H1 (cell line): Measurements from ENCODE around the gene AHSP. TPM values are rescaled to one million over a fixed set of nuclear protein-coding genes. Genes with fewer than 3 reads are reported as not detected.

Experiments
- CTCF ChIA-PET: fragments of 300-600 bp; sonication (Branson Sonifier 250); formaldehyde crosslinking; loops from one replicate; lab custom pipeline; 2021; ENCODE audit not compliant: partially characterized antibody; lab: Charles Lee
- POLR2A ChIA-PET: fragments of 300-600 bp; sonication (Branson Sonifier 250); formaldehyde crosslinking; loops from one replicate; lab custom pipeline; 2021; ENCODE audit warnings: inconsistent platforms; ENCODE audit not compliant: partially characterized antibody; lab: Charles Lee
- DNase-seq, 2 experiments: peaks; one replicate each; pipeline versions ENCODE4 v3.0.0 to v3.0.0-alpha.2; 2010 to 2022; ENCODE audit warnings: low spot score in 2 of 2, low read depth in 1 of 2, mixed read lengths in 1 of 2
- FAIRE-seq: peaks from 2 replicates; lab custom pipeline; 2011; peaks lifted over from hg19 to GRCh38; lab: Jason Lieb, UNC
- H2AFZ ChIP-seq: 2 replicates; pipeline ENCODE4 v1.8.1; 2012; ENCODE audit warnings: low read length, inconsistent platforms
- H2AK5ac ChIP-seq: 2 replicates; pipeline ENCODE4 v1.6.1; 2013; ENCODE audit warnings: low read depth, low read length
- H2BK120ac ChIP-seq: replicated peaks from 2 replicates; pipeline ENCODE3; 2013; ENCODE audit warnings: low read depth, low read length, inconsistent platforms
- H2BK12ac ChIP-seq: 2 replicates; pipeline ENCODE4 v1.6.1; 2013; ENCODE audit warnings: low read depth, low read length
- H2BK15ac ChIP-seq: 2 replicates; pipeline ENCODE4 v1.6.1; 2013; ENCODE audit warnings: low read length
- H2BK20ac ChIP-seq: 2 replicates; pipeline ENCODE4 v1.6.1; 2013; ENCODE audit warnings: low read length
- H2BK5ac ChIP-seq: 2 replicates; pipeline ENCODE4 v1.6.1; 2013; ENCODE audit warnings: low read depth, low read length
- H3K14ac ChIP-seq: 2 replicates; pipeline ENCODE4 v1.6.1; 2013; ENCODE audit warnings: inconsistent platforms; ENCODE audit not compliant: insufficient read length
- H3K18ac ChIP-seq: 2 replicates; pipeline ENCODE4 v1.6.1; 2013; ENCODE audit warnings: low read length; ENCODE audit errors: extremely low read depth
- H3K23ac ChIP-seq: 2 replicates; pipeline ENCODE4 v1.6.1; 2013; ENCODE audit warnings: inconsistent platforms; ENCODE audit not compliant: insufficient read length
- H3K23me2 ChIP-seq: 2 replicates; pipeline ENCODE4 v1.6.1; 2013; ENCODE audit warnings: low read depth, low read length
- H3K27ac ChIP-seq: 2 replicates; pipeline ENCODE4 v1.6.1; 2011; ENCODE audit warnings: low read depth, low read length, inconsistent platforms
- H3K27me3 ChIP-seq, 4 experiments: replicated peaks in 1 of 4; 1 replicate in 1 of 4; 2 replicates in 3 of 4; pipeline versions ENCODE4 v1.6.1 to v1.8.1; 2011 to 2013; ENCODE audit warnings: low read length in 3 of 4, mild to moderate bottlenecking in 3 of 4, inconsistent platforms in 2 of 4, mixed read lengths in 2 of 4, moderate library complexity in 1 of 4; ENCODE audit not compliant: control insufficient read depth in 3 of 4, insufficient read depth in 3 of 4; ENCODE audit errors: extremely low read depth in 1 of 4
- H3K36me3 ChIP-seq, 4 experiments: 2 replicates each; pipeline versions ENCODE4 v1.6.1 to v1.8.1; 2011 to 2013; ENCODE audit warnings: mild to moderate bottlenecking in 4 of 4, low read length in 3 of 4, moderate library complexity in 2 of 4, control low read depth in 1 of 4, inconsistent platforms in 1 of 4; ENCODE audit not compliant: insufficient read depth in 4 of 4, control insufficient read depth in 2 of 4
- H3K4ac ChIP-seq: replicated peaks from 2 replicates; pipeline ENCODE3; 2013; ENCODE audit warnings: low read length, low read depth, mixed read lengths, inconsistent platforms; ENCODE audit not compliant: insufficient read length
- H3K4me1 ChIP-seq, 4 experiments: replicated peaks in 1 of 4; 1 replicate in 1 of 4; 2 replicates in 3 of 4; pipeline versions ENCODE4 v1.6.1 to v1.8.1; 2011 to 2013; ENCODE audit warnings: low read length in 3 of 4, inconsistent platforms in 2 of 4, mixed read lengths in 1 of 4; ENCODE audit not compliant: insufficient read depth in 4 of 4, control insufficient read depth in 3 of 4
- H3K4me2 ChIP-seq, 2 experiments: 2 replicates each; pipeline versions ENCODE4 v1.6.1 to v1.8.1; 2011 to 2013; ENCODE audit warnings: low read depth in 2 of 2, low read length in 2 of 2, control low read depth in 1 of 2, inconsistent platforms in 1 of 2, mild to moderate bottlenecking in 1 of 2; ENCODE audit not compliant: insufficient read depth in 1 of 2
- H3K4me3 ChIP-seq, 4 experiments: fragments of 200-600, 300-600 bp in 1 of 4; sonication (generic), shearing (Covaris generic), sonication (Bioruptor Twin) in 1 of 4; 2 replicates each; pipeline versions ENCODE4 v1.5.1 to v1.8.1; 2011 to 2016; ENCODE audit warnings: low read length in 4 of 4, low read depth in 3 of 4, control low read depth in 2 of 4, inconsistent platforms in 2 of 4, mild to moderate bottlenecking in 2 of 4, mixed read lengths in 1 of 4, moderate library complexity in 1 of 4; ENCODE audit not compliant: insufficient read depth in 2 of 4; ENCODE audit errors: extremely low read depth in 1 of 4
- H3K56ac ChIP-seq: replicated peaks from 2 replicates; pipeline ENCODE3; 2013; ENCODE audit warnings: low read depth, mild to moderate bottlenecking, mixed read lengths, low read length, inconsistent platforms; ENCODE audit not compliant: insufficient read length
- H3K79me1 ChIP-seq: 2 replicates; pipeline ENCODE4 v1.6.1; 2013; ENCODE audit warnings: low read depth, low read length, control low read depth
- H3K79me2 ChIP-seq, 2 experiments: 2 replicates each; pipeline versions ENCODE4 v1.6.1 to v1.8.1; 2012 to 2013; ENCODE audit warnings: low read length in 2 of 2, mild to moderate bottlenecking in 2 of 2, inconsistent platforms in 1 of 2; ENCODE audit not compliant: insufficient read depth in 2 of 2, control insufficient read depth in 1 of 2
- H3K9ac ChIP-seq, 4 experiments: replicated peaks in 1 of 4; 1 replicate in 1 of 4; 2 replicates in 3 of 4; pipeline versions ENCODE4 v1.6.1 to v1.8.1; 2011 to 2013; ENCODE audit warnings: low read depth in 3 of 4, low read length in 3 of 4, control low read depth in 2 of 4, mild to moderate bottlenecking in 2 of 4, moderate library complexity in 2 of 4, inconsistent platforms in 1 of 4; ENCODE audit errors: extremely low read depth in 1 of 4
- H3K9me3 ChIP-seq, 2 experiments: 2 replicates each; pipeline versions ENCODE4 v1.6.1 to v1.8.1; 2012 to 2013; ENCODE audit warnings: mild to moderate bottlenecking in 2 of 2, moderate library complexity in 2 of 2, control low read depth in 1 of 2, inconsistent platforms in 1 of 2, low read depth in 1 of 2, low read length in 1 of 2, mixed read lengths in 1 of 2; ENCODE audit not compliant: insufficient read depth in 2 of 2
- H4K20me1 ChIP-seq, 2 experiments: replicated peaks in 1 of 2; 2 replicates each; pipeline versions ENCODE3 to v1.8.1; 2011 to 2013; ENCODE audit warnings: inconsistent platforms in 2 of 2, low read length in 2 of 2, mild to moderate bottlenecking in 1 of 2; ENCODE audit not compliant: insufficient read depth in 2 of 2, control insufficient read depth in 1 of 2
- H4K5ac ChIP-seq: 2 replicates; pipeline ENCODE4 v1.6.1; 2013; ENCODE audit warnings: low read length, low read depth, mixed read lengths, inconsistent platforms; ENCODE audit not compliant: insufficient read length
- H4K8ac ChIP-seq: 2 replicates; pipeline ENCODE4 v1.8.0; 2013; ENCODE audit warnings: mild to moderate bottlenecking, moderate library complexity, low read length, inconsistent platforms; ENCODE audit not compliant: insufficient read depth; ENCODE audit errors: extremely low read depth
- H4K91ac ChIP-seq: replicated peaks from 2 replicates; pipeline ENCODE3; 2013; ENCODE audit warnings: low read length, mixed read lengths, inconsistent platforms; ENCODE audit not compliant: insufficient read length
- ATF3 ChIP-seq: IDR thresholded peaks from 2 replicates; pipeline ENCODE4 v1.6.1; 2011; ENCODE audit warnings: low read depth, mild to moderate bottlenecking, low read length; ENCODE audit not compliant: insufficient read depth
- CBX5 ChIP-seq: fragments of 300-800, 300-1000 bp; sonication (generic); IDR thresholded peaks from 2 replicates; pipeline ENCODE4 v1.7.1; 2016; ENCODE audit warnings: antibody characterized with exemption, low read length, low read depth
- CEBPB ChIP-seq: IDR thresholded peaks from 2 replicates; pipeline ENCODE4 v1.6.1; 2012; ENCODE audit warnings: low read depth, low read length
- GABPA ChIP-seq: IDR thresholded peaks from 2 replicates; pipeline ENCODE4 v1.6.1; 2011; ENCODE audit warnings: mild to moderate bottlenecking, low read length, moderate library complexity, borderline replicate concordance; ENCODE audit not compliant: insufficient read depth
- KDM1A ChIP-seq: fragments of 200-600, 300-600 bp; sonication (generic); IDR thresholded peaks from 2 replicates; pipeline ENCODE4 v1.7.1; 2016; ENCODE audit warnings: mild to moderate bottlenecking, low read length, borderline replicate concordance
- KDM5A ChIP-seq: fragments of 200-600 bp; IDR thresholded peaks from 2 replicates; pipeline ENCODE4 v1.7.1; 2012; ENCODE audit warnings: mild to moderate bottlenecking, low read length, inconsistent platforms, mixed read lengths
- PHF8 ChIP-seq: fragments of 200-600 bp; sonication (generic); conservative IDR thresholded peaks from 2 replicates; pipeline ENCODE4 v1.7.1; 2012; ENCODE audit warnings: low read depth, mild to moderate bottlenecking, inconsistent platforms, low read length, moderate library complexity
- RAD21 ChIP-seq, 2 experiments: IDR thresholded peaks in 1 of 2; conservative IDR thresholded peaks in 1 of 2; 2 replicates each; pipeline ENCODE4 v1.6.1; 2011; ENCODE audit warnings: low read depth in 2 of 2, low read length in 2 of 2, improper control_type of control experiment in 1 of 2, inconsistent platforms in 1 of 2, mild to moderate bottlenecking in 1 of 2, moderate library complexity in 1 of 2
- RFX5 ChIP-seq: IDR thresholded peaks from 2 replicates; pipeline ENCODE4 v1.6.1; 2011; ENCODE audit warnings: low read depth, low read length, improper control_type of control experiment, borderline replicate concordance
- SP2 ChIP-seq: IDR thresholded peaks from 2 replicates; pipeline ENCODE4 v1.6.1; 2012; ENCODE audit warnings: mild to moderate bottlenecking, low read length, inconsistent platforms
- TEAD4 ChIP-seq: IDR thresholded peaks from 2 replicates; pipeline ENCODE4 v1.6.1; 2012; ENCODE audit warnings: low read depth, low read length, inconsistent platforms, mixed read lengths
- USF2 ChIP-seq: IDR thresholded peaks from 2 replicates; pipeline ENCODE4 v1.6.1; 2011; ENCODE audit warnings: low read length, improper control_type of control experiment
- WGBS, 2 experiments: shearing (Covaris generic) in 1 of 2; methylation state at CpG; one replicate each; pipeline versions ENCODE4 v1.1.6 to v1.1.7; 2013 to 2015; ENCODE audit warnings: low lambda C conversion rate in 2 of 2, mixed read lengths in 2 of 2, inconsistent platforms in 1 of 2, low coverage in 1 of 2, missing lambda C conversion rate in 1 of 2; ENCODE audit not compliant: insufficient replicate concordance in 2 of 2, insufficient coverage in 1 of 2, insufficient read length in 1 of 2; ENCODE audit errors: extremely low coverage in 1 of 2, missing lambda C conversion rate in 1 of 2; 5-methylcytosine and 5-hydroxymethylcytosine counted together
- polyA plus RNA-seq, 7 experiments: library from polyadenylated mRNA; depleted of rRNA in 3 of 7; stranded (reverse) in 5 of 7; unstranded in 2 of 7; fragments of >200 nt in 5 of 7; fragments of 200-250 nt in 2 of 7; gene quantifications; 1 replicate in 5 of 7; 2 replicates in 1 of 7; 4 replicates in 1 of 7; pipeline versions ENCODE4 v1.2.1 to v1.2.3, GENCODE V29; 2011 to 2013; ENCODE audit warnings: missing spikeins in 2 of 7, mixed read lengths in 2 of 7
- total RNA-seq: library from RNA; stranded (reverse); fragmentation: NEBNext Ultra II Directional; extraction: Animal tissue kit (Norgen Biotek cat#: 25700); gene quantifications from 2 replicates; pipeline ENCODE4 v1.2.1, GENCODE V29; 2021

Gene AHSP
- total and polyA plus RNA-seq, 2 of the 8 experiments (the other 6 are each of a cell fraction or from before 2014, with no cell fraction given), result 0.91 to 15.3 TPM

GRCh38 chr16:31572821-31573220, 45.1 kb downstream of the AHSP start:
- Histone ChIP-seq H4K5ac (no peak overlapping the region), H2AK5ac (no peak overlapping the region), H2AFZ (no peak overlapping the region), H4K20me1 (no peaks in the 10 kb centered on the region), H2BK120ac (no peak overlapping the region), H3K18ac (no peak overlapping the region), H3K27me3 (peaks cover 3 to 25% (median 20%) of the 10 kb centered on the region in 4 experiments), H2BK5ac (no peak overlapping the region), H3K9ac (no peak overlapping the region), H4K91ac (no peak overlapping the region), H3K79me2 (no peaks in the 10 kb centered on the region), H3K23me2 (peaks cover 2% of the 10 kb centered on the region; the same call in 1 of the 2 replicates), H2BK12ac (no peak overlapping the region), H3K23ac (no peak overlapping the region), H3K14ac (no peak overlapping the region), H3K9me3 (peaks cover 19 to 40% of the 10 kb centered on the region in 2 experiments), H4K8ac (no peak overlapping the region), H2BK15ac (no peak overlapping the region), H2BK20ac (no peak overlapping the region), H3K4me1 (no peaks in the 10 kb centered on the region), H3K79me1 (no peaks in the 10 kb centered on the region), H3K4me2 (no peak overlapping the region), H3K36me3 (no peaks in the 10 kb centered on the region), H3K4ac (no peak overlapping the region), H3K4me3 (no peak overlapping the region), H3K56ac (no peak overlapping the region), H3K27ac (no peak overlapping the region)
- FAIRE-seq (no peak), DNase-seq (no peak)
- CTCF ChIA-PET, result interaction anchor here (1.3 kb wide), 1 partner anchor 117 kb away, joined by 3 read pairs; no protein-coding TSS in a partner anchor
- WGBS, 2 experiments, result 86% methylated on average over 1 of the region's 1 CpG; no CpG with 5 or more reads in 1 of the 2 experiments
- POLR2A ChIA-PET, result no interaction called here
- TF ChIP-seq SP2 (no peak), PHF8 (no peak), RFX5 (no peak), KDM1A (no peak), RAD21 (IDR thresholded peaks at IDR 0.05 in 1 of 2, conservative IDR thresholded peaks at IDR 0.05 in 1 of 2; ENCODE audit: low read depth in 2 of 2, low read length in 2 of 2) (no peak), ATF3 (no peak), CBX5 (no peak), USF2 (no peak), GABPA (no peak), TEAD4 (no peak), CEBPB (no peak), KDM5A (no peak)
